Amygdala (tissue), 56 donors: ENCODE data around the gene TRIM74.
"Not testable (repeated sequence)": the region's sequence is repeated elsewhere in the genome, so short reads cannot be mapped to it uniquely, and the experiment has no call there.

Experiments used
- DNase-seq, 56 donors: peaks; one replicate each; lab custom pipeline; 2025; lab: John Stamatoyannopoulos, UW

Gene TRIM74

GRCh38 chr7:72968980-72969516 lies at the start of gene TRIM74:
TSS of gene TRIM74 (minus strand) at chr7:72969466. CDS start at chr7:72966157, 3,309 bp downstream.
- not testable (repeated sequence) for DNase-seq

- not testable (repeated sequence) for DNase-seq
These were observed 37.2 kb upstream of the TRIM74 start for GRCh38 chr7:73006491-73006890.

- not testable (repeated sequence) for DNase-seq
These were observed 36.6 kb upstream of the TRIM74 start for GRCh38 chr7:73005693-73006447.

- not testable (repeated sequence) for DNase-seq
These were observed 36.1 kb upstream of the TRIM74 start for GRCh38 chr7:73005356-73005692.

GRCh38 chr7:72997887-72998468 lies 28.7 kb upstream of the TRIM74 start:
- DNase-seq, result not testable (repeated sequence)

GRCh38 chr7:72997447-72997846 lies 28.2 kb upstream of the TRIM74 start:
- not testable (repeated sequence) for DNase-seq

- not testable (repeated sequence) for DNase-seq
These were observed 26.2 kb upstream of the TRIM74 start for GRCh38 chr7:72995484-72995883.

GRCh38 chr7:72990146-72990913 lies 21.1 kb upstream of the TRIM74 start:
- not testable (repeated sequence) for DNase-seq

- DNase-seq, result not testable (repeated sequence)
These were observed 12.8 kb upstream of the TRIM74 start for GRCh38 chr7:72982084-72982483.

- not testable (repeated sequence) for DNase-seq
These were observed 11.1 kb upstream of the TRIM74 start for GRCh38 chr7:72980382-72980781.

GRCh38 chr7:72976434-72976833 lies 7.2 kb upstream of the TRIM74 start:
- not testable (repeated sequence) for DNase-seq

- DNase-seq, result not testable (repeated sequence)
These were observed 6.5 kb upstream of the TRIM74 start for GRCh38 chr7:72975656-72976286.

GRCh38 chr7:72974781-72975180 lies 5.5 kb upstream of the TRIM74 start:
- DNase-seq, result not testable (repeated sequence)

- not testable (repeated sequence) for DNase-seq
These were observed 2.2 kb upstream of the TRIM74 start for GRCh38 chr7:72971505-72971904.

- DNase-seq, result not testable (repeated sequence)
These were observed 422 bp upstream of the TRIM74 start for GRCh38 chr7:72969688-72970087.

GRCh38 chr7:72966892-72967291 lies 2.4 kb downstream of the TRIM74 start:
- DNase-seq, result not testable (repeated sequence)

- DNase-seq, result not testable (repeated sequence)
These were observed 3.9 kb downstream of the TRIM74 start for GRCh38 chr7:72965186-72965975.

- DNase-seq, result not testable (repeated sequence)
These were observed 6.2 kb downstream of the TRIM74 start for GRCh38 chr7:72963056-72963455.

GRCh38 chr7:72961346-72961650 lies 8.0 kb downstream of the TRIM74 start:
- not testable (repeated sequence) for DNase-seq
